HepG2 (cell line): Measurements from ENCODE around the gene PFDN2. TPM values are rescaled to one million over a fixed set of nuclear protein-coding genes. Genes with fewer than 3 reads are reported as not detected.

Experiments
- ATAC-seq: fragments of 200-7000 bp; cut with Tn5 transposase; 3 replicates; pipeline ENCODE4 v1.9.1; 2020; ENCODE audit warnings: mild to moderate bottlenecking, moderate library complexity
- BruUV-seq: library from RNA; stranded (reverse); fragments of 400-500 nt; replicated peaks from 2 replicates; lab custom pipeline; 2021; lab: Mats Ljungman, UMichigan
- CTCF ChIA-PET: fragments of 300-600 bp; formaldehyde crosslinking; extraction: SDS; loops from one replicate; lab custom pipeline; 2021; ENCODE audit warnings: low total read pairs, inconsistent platforms, low intra/inter-chr PET ratio; lab: Yijun Ruan, JAX
- POLR2A ChIA-PET: fragments of 350-600 bp; sonication (Branson Sonifier 250); formaldehyde crosslinking; loops from one replicate; lab custom pipeline; 2020; ENCODE audit warnings: antibody characterized with exemption, inconsistent platforms; lab: Yijun Ruan, JAX
- DNase-seq: peaks from one replicate; pipeline ENCODE4 v3.0.0-alpha.2; 2015; ENCODE audit warnings: low spot score
- FAIRE-seq: peaks from 3 replicates; lab custom pipeline; 2011; peaks lifted over from hg19 to GRCh38; lab: Jason Lieb, UNC
- H2AFZ ChIP-seq: one replicate; pipeline ENCODE4 v1.6.1; 2011; ENCODE audit warnings: low read length, inconsistent platforms
- H3K27ac ChIP-seq: fragments of 300-600 bp; 3 replicates; pipeline ENCODE4 v1.8.0; 2011; ENCODE audit warnings: mixed run types, mild to moderate bottlenecking, mixed read lengths, low read length, inconsistent platforms; ENCODE audit not compliant: insufficient read depth; ENCODE audit errors: extremely low read length
- H3K27me3 ChIP-seq, 2 experiments: fragments of 200-600 bp in 1 of 2; 2 replicates in 1 of 2; 3 replicates in 1 of 2; pipeline versions ENCODE4 v1.6.0 to v1.8.0; 2011; ENCODE audit warnings: low read length in 2 of 2, mild to moderate bottlenecking in 2 of 2, moderate library complexity in 2 of 2, inconsistent platforms in 1 of 2; ENCODE audit not compliant: insufficient read depth in 2 of 2, control insufficient read depth in 1 of 2
- H3K36me3 ChIP-seq, 2 experiments: fragments of 200-600 bp in 1 of 2; replicated peaks in 1 of 2; 2 replicates in 1 of 2; 3 replicates in 1 of 2; pipeline versions ENCODE4 v1.5.1 to v1.8.0; 2011; ENCODE audit warnings: low read length in 2 of 2, inconsistent platforms in 1 of 2; ENCODE audit not compliant: insufficient read depth in 2 of 2, control insufficient read depth in 1 of 2
- H3K4me1 ChIP-seq: 2 replicates; pipeline ENCODE4 v1.5.1; 2012; ENCODE audit warnings: low read length, inconsistent platforms; ENCODE audit not compliant: insufficient read depth
- H3K4me2 ChIP-seq: 2 replicates; pipeline ENCODE4 v1.6.0; 2011; ENCODE audit warnings: low read depth, low read length, inconsistent platforms
- H3K4me3 ChIP-seq, 3 experiments: fragments of 200-600 bp in 1 of 3; sonication (generic), shearing (Covaris generic) in 1 of 3; replicated peaks in 1 of 3; 2 replicates each; pipeline ENCODE4 v1.5.1; 2011 to 2016; ENCODE audit warnings: low read length in 3 of 3, inconsistent platforms in 2 of 3, low read depth in 2 of 3, mild to moderate bottlenecking in 2 of 3, control low read depth in 1 of 3, mixed read lengths in 1 of 3; ENCODE audit not compliant: insufficient read depth in 1 of 3
- H3K79me2 ChIP-seq: one replicate; pipeline ENCODE4 v1.6.1; 2011; ENCODE audit warnings: low read length, inconsistent platforms; ENCODE audit not compliant: insufficient read depth
- H3K9ac ChIP-seq: 2 replicates; pipeline ENCODE4 v1.6.0; 2011; ENCODE audit warnings: mild to moderate bottlenecking, low read depth, low read length, inconsistent platforms; ENCODE audit not compliant: insufficient read depth
- H3K9me3 ChIP-seq: 2 replicates; pipeline ENCODE4 v1.5.1; 2012; ENCODE audit warnings: mild to moderate bottlenecking, low read length
- H4K20me1 ChIP-seq: 2 replicates; pipeline ENCODE4 v1.6.0; 2011; ENCODE audit warnings: inconsistent platforms, mild to moderate bottlenecking, low read length, moderate library complexity; ENCODE audit not compliant: insufficient read depth
- ATF4 ChIP-seq, 2 experiments: fragments of 450-650 bp in 1 of 2; sonication (generic) in 1 of 2; formaldehyde crosslinking; IDR thresholded peaks; 2 replicates each; pipeline versions ENCODE4 v1.5.0 to v1.8.0; 2020 to 2022; ENCODE audit warnings: mild to moderate bottlenecking in 1 of 2, missing genetic modification reagents in 1 of 2
- ATF7 ChIP-seq, 2 experiments: fragments of 450-650 bp in 1 of 2; sonication (generic) in 1 of 2; formaldehyde crosslinking in 1 of 2; IDR thresholded peaks; 2 replicates each; pipeline versions ENCODE4 v1.4.0 to v1.6.1; 2016 to 2020; ENCODE audit warnings: antibody characterized with exemption in 1 of 2, mild to moderate bottlenecking in 1 of 2, missing genetic modification reagents in 1 of 2
- BHLHE40 ChIP-seq: IDR thresholded peaks from 2 replicates; pipeline ENCODE4 v1.6.1; 2011; ENCODE audit warnings: low read length, improper control_type of control experiment
- CCAR2 ChIP-seq: fragments of 200-400 bp; formaldehyde crosslinking; optimal IDR thresholded peaks from 2 replicates; pipeline ENCODE3; 2018; ENCODE audit warnings: low read depth, mild to moderate bottlenecking, low read length, moderate library complexity
- FLYWCH1 ChIP-seq: sonication (generic); formaldehyde crosslinking; IDR thresholded peaks from 2 replicates; pipeline ENCODE4 v1.8.1; 2023; ENCODE audit warnings: mild to moderate bottlenecking, missing genetic modification reagents
- HHEX ChIP-seq: IDR thresholded peaks from 2 replicates; pipeline ENCODE4 v1.6.1; 2016; ENCODE audit warnings: control low read depth
- HOXA3 ChIP-seq: sonication (generic); formaldehyde crosslinking; IDR thresholded peaks from 2 replicates; pipeline ENCODE4 v1.5.0; 2020; ENCODE audit warnings: missing genetic modification reagents
- IRF9 ChIP-seq: sonication (generic); formaldehyde crosslinking; IDR thresholded peaks from 2 replicates; pipeline ENCODE4 v1.8.0; 2022; ENCODE audit warnings: missing genetic modification reagents, mild to moderate bottlenecking, borderline replicate concordance
- IRX3 ChIP-seq: sonication (generic); formaldehyde crosslinking; IDR thresholded peaks from 2 replicates; pipeline ENCODE4 v1.8.1; 2023; ENCODE audit warnings: mild to moderate bottlenecking, low read depth, missing genetic modification reagents, borderline replicate concordance
- MYNN ChIP-seq: sonication (generic); formaldehyde crosslinking; IDR thresholded peaks from 2 replicates; pipeline ENCODE4 v1.4.0; 2020; ENCODE audit warnings: mild to moderate bottlenecking, low read depth, missing genetic modification reagents
- NFE2 ChIP-seq: sonication (generic); formaldehyde crosslinking; IDR thresholded peaks from 2 replicates; pipeline ENCODE4 v1.4.0; 2020; ENCODE audit warnings: missing genetic modification reagents
- PRMT3 ChIP-seq: sonication (generic); formaldehyde crosslinking; IDR thresholded peaks from 2 replicates; pipeline ENCODE4 v1.8.1; 2022; ENCODE audit warnings: low read depth, mild to moderate bottlenecking, moderate library complexity, missing genetic modification reagents, borderline replicate concordance
- RFX1 ChIP-seq: fragments of 450-650 bp; IDR thresholded peaks from 2 replicates; pipeline ENCODE4 v1.6.1; 2017
- SIN3A ChIP-seq: IDR thresholded peaks from 2 replicates; pipeline ENCODE4 v1.6.1; 2011; ENCODE audit warnings: low read depth, mild to moderate bottlenecking, control low read depth, low read length, borderline replicate concordance
- ZFP36L1 ChIP-seq: sonication (generic); formaldehyde crosslinking; IDR thresholded peaks from 2 replicates; pipeline ENCODE4 v1.8.0; 2022; ENCODE audit warnings: mild to moderate bottlenecking, missing genetic modification reagents, moderate library complexity
- ZFP41 ChIP-seq: sonication (generic); formaldehyde crosslinking; IDR thresholded peaks from 2 replicates; pipeline ENCODE4 v1.4.0; 2020; ENCODE audit warnings: mild to moderate bottlenecking, missing genetic modification reagents, borderline replicate concordance
- ZNF589 ChIP-seq: sonication (generic); formaldehyde crosslinking; conservative IDR thresholded peaks from 2 replicates; pipeline ENCODE4 v1.8.0; 2022; ENCODE audit warnings: mild to moderate bottlenecking, moderate library complexity, missing genetic modification reagents
- ZNF639 ChIP-seq: conservative IDR thresholded peaks from 2 replicates; pipeline ENCODE4 v1.6.1; 2018; ENCODE audit warnings: missing genetic modification reagents
- ZNF672 ChIP-seq: sonication (generic); formaldehyde crosslinking; IDR thresholded peaks from 2 replicates; pipeline ENCODE4 v1.8.1; 2022; ENCODE audit warnings: missing genetic modification reagents
- ZNF747 ChIP-seq: sonication (generic); formaldehyde crosslinking; IDR thresholded peaks from 2 replicates; pipeline ENCODE4 v1.8.1; 2023; ENCODE audit warnings: missing genetic modification reagents, mild to moderate bottlenecking, borderline replicate concordance
- ZSCAN9 ChIP-seq: IDR thresholded peaks from 2 replicates; pipeline ENCODE4 v1.6.1; 2016; ENCODE audit warnings: borderline replicate concordance
- WGBS: methylation state at CpG from one replicate; pipeline ENCODE4 v1.1.6; 2017; ENCODE audit warnings: low lambda C conversion rate; 5-methylcytosine and 5-hydroxymethylcytosine counted together
- in situ Hi-C: cut with HindIII; loops from 2 replicates; pipeline ENCODE4 v1.10.0; 2017; ENCODE audit warnings: low pct_unique_long_range_greater_than_20kb; ENCODE audit not compliant: extremely low pct_ligation_motif_present
- intact Hi-C: fragments of 100-400 bp; cut with micrococcal nuclease; formaldehyde crosslinking; loops from one replicate; pipeline ENCODE4 v1.10.0; 2022; ENCODE audit not compliant: unreplicated experiment
- polyA plus RNA-seq, 8 experiments: library from polyadenylated mRNA; depleted of rRNA in 3 of 8; stranded (reverse) in 7 of 8; unstranded in 1 of 8; fragments of >200 nt; fragmentation: Illumina TruSeq in 4 of 8; extraction: Trizol in 4 of 8; gene quantifications; 2 replicates each; pipeline versions ENCODE4 v1.2.1 to v1.2.3, GENCODE V29; 2011 to 2016; ENCODE audit warnings: low read depth in 4 of 8, missing spikeins in 1 of 8, mixed read lengths in 1 of 8; ENCODE audit not compliant: insufficient read depth in 1 of 8
- total RNA-seq, 5 experiments: library from RNA; depleted of rRNA; stranded (reverse); fragments of >200 nt; fragmentation: Illumina TruSeq; extraction: Trizol; gene quantifications; 2 replicates each; pipeline ENCODE4 v1.2.3, GENCODE V29; 2016; ENCODE audit warnings: low read depth in 1 of 5

Gene PFDN2
- total and polyA plus RNA-seq, 2 of the 13 experiments (the other 11 are each of a cell fraction or from before 2014, with no cell fraction given), result 62.6 to 63.6 TPM

- TF ChIP-seq PRMT3 (CRISPR knock-in tag), result no peak
- no peak for TF ChIP-seq ZFP36L1 (CRISPR knock-in tag)
- TF ChIP-seq NFE2 (CRISPR knock-in tag), result no peak
- no peak for TF ChIP-seq HHEX (CRISPR knock-in tag)
- no peak for TF ChIP-seq IRF9
- no peak for TF ChIP-seq CCAR2
Measured at GRCh38 chr1:161089938-161090337, 27.9 kb downstream of the PFDN2 start (continued).

GRCh38 chr1:161089251-161089924, 28.4 kb downstream of the PFDN2 start, which contains the start of gene NECTIN4:
Gene NECTIN4, minus strand, starts transcription at chr1:161089558. Its CDS starts 262 bp downstream, at chr1:161089296.
- H3K27ac ChIP-seq, result no peak within 1 kb of the TSS
- intact Hi-C loops, result no loop called here
- ATAC-seq (no peak), FAIRE-seq (no peak), DNase-seq (no peak)
- ChIA-PET CTCF (no interaction called here), POLR2A (no interaction called here)
- H3K4me2 ChIP-seq, result no peak within 1 kb of the TSS
- peaks cover 33% of the 10 kb centered on the region for H3K4me1 ChIP-seq
- 47% methylated on average over 17 of the region's 22 CpGs for WGBS
- peaks cover 3 to 38% of the 10 kb centered on the region in 2 experiments; a peak in 3 of 5 replicates for H3K27me3 ChIP-seq
- H2AFZ ChIP-seq, result no peak within 1 kb of the TSS
- H3K79me2 ChIP-seq, result no peaks in the 10 kb centered on the region
- H3K9me3 ChIP-seq, result no peaks in the 10 kb centered on the region
- H3K9ac ChIP-seq, result no peak within 1 kb of the TSS
- H3K4me3 ChIP-seq, result no peak within 1 kb of the TSS
- BruUV-seq, result no TSS peak
- H3K36me3 ChIP-seq, result no peaks in the 10 kb centered on the region
- in situ Hi-C loops, result no loop called here
- no peaks in the 10 kb centered on the region for H4K20me1 ChIP-seq
- TF ChIP-seq HOXA3 (CRISPR knock-in tag), result no peak
- TF ChIP-seq ZNF639 (CRISPR knock-in tag), result no peak
- no peak for TF ChIP-seq ZSCAN9 (CRISPR knock-in tag)
- no peak for TF ChIP-seq ZFP41 (CRISPR knock-in tag)
- TF ChIP-seq ZNF672 (CRISPR knock-in tag), result no peak
- TF ChIP-seq ZNF589 (CRISPR knock-in tag), result no peak
- TF ChIP-seq MYNN (CRISPR knock-in tag), result no peak
- TF ChIP-seq ZNF747 (CRISPR knock-in tag), result no peak
- TF ChIP-seq FLYWCH1 (CRISPR knock-in tag), result no peak
- TF ChIP-seq IRX3 (CRISPR knock-in tag), result no peak
- no peak for TF ChIP-seq ATF7 (IDR thresholded peaks at IDR 0.05)
- TF ChIP-seq ATF7 (CRISPR knock-in tag; IDR thresholded peaks at IDR 0.05), result no peak
- no peak for TF ChIP-seq RFX1
- no peak for TF ChIP-seq BHLHE40
- TF ChIP-seq SIN3A, result no peak
- no peak for TF ChIP-seq ATF4 (CRISPR knock-in tag; IDR thresholded peaks at IDR 0.05)
